GM20000 (cell line): Measurements from ENCODE around the gene NAA35.
A peak's percentile ranks its signal among the peaks of the same experiment; 100 is the strongest.

Experiments
- DNase-seq: peaks from one replicate; pipeline ENCODE4 v3.0.0; 2012; ENCODE audit warnings: low spot score
- TF ChIP-seq, protein P1 (sequence below): IDR thresholded peaks from 2 replicates; pipeline ENCODE4 v1.5.1; 2012; ENCODE audit warnings: mild to moderate bottlenecking, control low read depth; ENCODE audit errors: extremely low read depth, missing control alignments

Gene NAA35

DNA sequence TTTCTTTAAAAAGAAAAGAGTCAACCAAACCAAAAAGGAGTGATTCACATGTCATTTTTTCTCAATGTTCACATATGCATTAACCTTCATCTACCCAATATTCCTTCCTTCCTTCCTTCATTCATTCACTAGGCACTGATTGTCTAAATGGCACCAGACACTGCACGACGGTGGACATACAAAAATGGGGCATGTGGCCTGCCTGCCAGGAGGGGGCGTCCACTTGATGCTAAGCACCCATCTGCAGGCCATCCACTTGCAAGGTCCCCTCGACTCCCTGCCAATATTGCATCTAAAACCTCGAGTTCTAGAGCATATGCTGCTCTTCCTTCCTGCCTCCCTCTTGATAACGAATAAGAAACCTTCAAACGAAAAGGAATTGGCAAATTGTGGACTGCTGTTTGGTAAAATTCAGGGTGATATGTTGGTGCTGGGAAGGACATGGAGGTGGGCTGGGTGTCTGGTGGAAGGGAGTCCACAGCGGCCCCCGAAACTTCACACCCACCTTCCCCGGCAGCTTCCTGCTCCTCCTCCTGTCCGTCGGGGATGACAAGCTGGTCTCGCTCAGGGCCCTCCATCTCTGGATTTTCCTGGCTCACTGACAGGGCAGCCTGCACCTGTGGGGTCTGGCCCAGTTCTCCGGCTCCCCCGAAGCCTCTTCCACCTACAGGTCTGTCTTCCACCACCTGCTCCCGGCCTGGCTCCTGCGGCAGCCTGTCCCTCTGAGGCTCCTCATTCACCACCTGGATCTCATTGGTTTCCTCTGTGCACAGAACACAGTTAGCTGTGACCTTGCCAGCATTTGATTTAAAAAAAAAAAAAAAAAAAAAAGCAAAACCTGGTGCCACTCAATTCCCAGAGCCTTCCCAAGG lies 94.2 kb downstream of the NAA35 start:
- TF ChIP-seq, protein P1, sequence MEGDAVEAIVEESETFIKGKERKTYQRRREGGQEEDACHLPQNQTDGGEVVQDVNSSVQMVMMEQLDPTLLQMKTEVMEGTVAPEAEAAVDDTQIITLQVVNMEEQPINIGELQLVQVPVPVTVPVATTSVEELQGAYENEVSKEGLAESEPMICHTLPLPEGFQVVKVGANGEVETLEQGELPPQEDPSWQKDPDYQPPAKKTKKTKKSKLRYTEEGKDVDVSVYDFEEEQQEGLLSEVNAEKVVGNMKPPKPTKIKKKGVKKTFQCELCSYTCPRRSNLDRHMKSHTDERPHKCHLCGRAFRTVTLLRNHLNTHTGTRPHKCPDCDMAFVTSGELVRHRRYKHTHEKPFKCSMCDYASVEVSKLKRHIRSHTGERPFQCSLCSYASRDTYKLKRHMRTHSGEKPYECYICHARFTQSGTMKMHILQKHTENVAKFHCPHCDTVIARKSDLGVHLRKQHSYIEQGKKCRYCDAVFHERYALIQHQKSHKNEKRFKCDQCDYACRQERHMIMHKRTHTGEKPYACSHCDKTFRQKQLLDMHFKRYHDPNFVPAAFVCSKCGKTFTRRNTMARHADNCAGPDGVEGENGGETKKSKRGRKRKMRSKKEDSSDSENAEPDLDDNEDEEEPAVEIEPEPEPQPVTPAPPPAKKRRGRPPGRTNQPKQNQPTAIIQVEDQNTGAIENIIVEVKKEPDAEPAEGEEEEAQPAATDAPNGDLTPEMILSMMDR, result peak; percentile 64
- peak; percentile 48 for DNase-seq

DNA sequence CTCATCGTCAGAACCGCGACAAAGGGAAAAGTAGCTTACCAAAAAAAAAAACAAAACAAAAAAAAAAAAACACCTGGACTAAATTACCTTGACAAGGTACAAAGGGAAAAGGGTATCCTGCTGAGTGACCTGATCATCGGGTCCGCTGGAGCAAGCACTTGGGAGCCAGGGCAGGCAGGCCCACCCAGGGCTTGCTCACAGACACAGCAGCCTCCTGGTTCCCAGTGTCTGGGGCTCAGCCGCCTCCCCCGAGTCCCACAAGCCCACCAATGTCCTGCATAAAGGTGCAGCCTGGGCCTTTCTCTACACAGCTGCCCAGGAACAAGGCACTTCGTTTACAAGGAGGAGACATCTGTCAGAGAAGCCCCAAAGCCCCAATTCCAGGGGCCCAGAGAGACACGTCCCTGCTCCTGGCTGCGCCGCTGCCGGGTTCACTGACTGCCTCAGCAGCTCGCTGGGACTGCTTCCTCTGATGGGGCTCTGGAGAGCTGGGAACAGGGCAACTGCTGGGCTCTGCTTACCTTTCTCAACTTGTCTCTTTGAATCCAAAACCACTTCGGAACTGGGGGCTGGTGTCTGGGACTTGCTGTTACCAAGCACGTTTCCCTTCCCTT lies 95.0 kb downstream of the NAA35 start:
- no peak for DNase-seq
- TF ChIP-seq, protein P1, result no peak

DNA sequence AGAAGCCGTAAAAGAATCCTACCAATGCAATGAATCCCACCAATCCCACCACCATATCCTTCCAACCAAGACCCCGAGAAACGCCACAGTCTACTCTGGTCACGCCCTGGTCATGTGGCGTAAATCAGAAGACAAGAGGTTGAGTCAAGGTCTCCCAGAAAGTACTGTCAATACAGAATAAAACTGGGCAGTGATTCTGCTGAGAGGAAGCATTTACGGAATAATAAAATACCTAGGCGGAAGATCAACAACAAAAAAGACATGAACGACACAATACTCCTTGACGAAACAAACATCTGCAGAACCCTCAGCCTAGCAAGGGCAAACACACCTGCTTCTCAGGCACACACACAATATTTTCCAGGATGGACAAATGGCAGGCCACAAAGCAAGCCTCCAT lies 95.6 kb downstream of the NAA35 start:
- DNase-seq, result no peak
- TF ChIP-seq, protein P1, result no peak

DNA sequence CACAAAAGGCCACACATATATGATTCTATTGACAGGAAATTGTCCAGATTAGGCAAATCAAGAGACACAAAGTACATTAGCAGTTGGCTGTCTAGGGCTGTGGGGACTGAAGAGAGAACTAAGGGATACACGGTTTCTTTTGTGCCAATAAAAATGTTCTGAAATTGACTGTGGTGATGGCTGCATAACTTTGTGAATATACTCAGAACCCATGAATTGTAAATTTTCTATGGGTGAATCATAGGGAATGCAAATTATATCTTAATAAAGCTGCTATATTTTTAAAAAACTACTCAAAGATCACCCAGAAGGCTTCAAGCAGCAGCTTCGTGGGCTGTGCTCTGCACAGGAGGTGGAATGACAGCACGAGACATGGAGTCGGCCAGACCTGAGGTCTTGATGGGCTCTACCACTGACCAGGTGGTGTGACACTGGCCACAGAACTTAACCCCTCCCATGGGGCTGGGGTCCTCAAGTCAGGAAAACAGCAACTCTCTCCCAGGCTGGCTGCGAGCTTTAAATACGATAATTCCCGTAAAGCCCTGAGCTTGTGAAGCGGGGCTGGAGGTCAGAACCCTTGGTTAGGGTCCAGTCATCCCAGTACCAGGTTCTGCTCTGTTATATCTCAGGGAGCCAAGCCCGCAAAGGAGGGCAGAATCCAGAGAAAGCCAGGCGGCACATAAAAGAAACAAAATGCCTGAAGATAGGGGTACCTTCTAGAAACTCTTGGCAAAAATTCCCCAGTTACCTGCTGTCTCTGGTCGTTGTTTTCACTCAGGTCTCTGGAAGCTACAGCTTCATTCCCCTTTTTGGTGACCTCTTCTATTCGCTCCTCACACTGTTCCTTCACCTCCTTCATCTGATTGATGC lies 99.3 kb downstream of the NAA35 start:
- TF ChIP-seq, protein P1, result no peak
- no peak for DNase-seq

DNA sequence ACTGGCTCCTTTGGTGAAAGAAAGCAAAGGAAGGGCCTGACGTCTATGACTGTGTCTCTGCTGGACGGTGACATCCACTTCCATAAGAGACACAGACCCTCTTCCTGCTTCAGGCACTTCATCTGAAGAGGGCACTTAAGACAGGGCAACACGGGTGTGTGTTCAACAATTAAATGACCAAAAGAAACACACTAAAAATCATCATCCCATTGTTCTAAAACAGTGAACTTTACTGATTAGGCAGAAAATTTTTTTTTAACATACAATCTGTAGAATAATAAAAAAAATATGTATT lies 99.9 kb downstream of the NAA35 start:
- TF ChIP-seq, protein P1, result no peak
- no peak for DNase-seq

DNA sequence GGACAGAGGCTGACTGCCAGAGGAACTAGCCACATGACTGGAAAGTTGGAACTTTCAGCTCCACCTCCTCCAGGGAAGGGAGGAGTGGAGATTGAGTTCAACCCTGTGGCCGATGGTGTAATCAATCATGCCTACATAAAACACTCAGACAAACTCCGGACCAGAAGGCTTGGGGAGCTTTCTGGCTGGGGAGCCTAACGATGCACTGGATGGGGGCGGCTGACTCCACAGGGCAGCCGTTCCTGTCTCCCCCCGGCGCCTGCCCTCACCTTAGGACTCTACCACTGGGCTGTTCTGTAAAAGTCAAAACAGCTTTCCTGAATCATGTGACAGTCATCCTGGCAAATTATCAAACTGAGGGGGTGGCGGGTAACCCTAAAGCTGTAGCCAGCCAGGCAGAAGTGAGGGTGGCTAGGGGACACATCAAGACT lies 100.4 kb downstream of the NAA35 start:
- TF ChIP-seq, protein P1, result no peak
- no peak for DNase-seq
